Epithelial cell of proximal tubule (primary cell): ENCODE measurements around the gene VWA1. TPM values are rescaled to one million over a fixed set of nuclear protein-coding genes. Genes with fewer than 3 reads are reported as not detected.

Experiments
- total RNA-seq: library from RNA; depleted of rRNA; stranded (reverse); fragments of >200 nt; gene quantifications from 2 replicates; pipeline ENCODE4 v1.2.3, GENCODE V29; 2015

VWA1 gene
- total RNA-seq, 1 donor from 2014 or later, result 56.3 TPM

Other genes with a start within 250 kb of the VWA1 start
- gene TNFRSF18, start 229.1 kb upstream of the VWA1 start, total RNA-seq, result 0.65 and 3.1 TPM in 2 replicates
- 0.36 and 0.40 TPM in 2 replicates for gene TNFRSF4, start 221.5 kb upstream of the VWA1 start, total RNA-seq
- gene SDF4, start 203.7 kb upstream of the VWA1 start, total RNA-seq, result 149 and 156 TPM in 2 replicates
- 34.1 and 36.6 TPM in 2 replicates for gene B3GALT6, start 203.5 kb upstream of the VWA1 start, total RNA-seq
- 1.7 and 5.1 TPM in 2 replicates for gene C1QTNF12, start 189.0 kb upstream of the VWA1 start, total RNA-seq
- gene UBE2J2, start 161.8 kb upstream of the VWA1 start, total RNA-seq, result 49.3 and 84.1 TPM in 2 replicates
- gene SCNN1D, start 155.3 kb upstream of the VWA1 start, total RNA-seq, result 0.14 and 1.5 TPM in 2 replicates
- gene ACAP3, start 127.8 kb upstream of the VWA1 start, total RNA-seq, result 21.8 and 29.1 TPM in 2 replicates
- 46.5 and 92.7 TPM in 2 replicates for gene PUSL1, start 127.1 kb upstream of the VWA1 start, total RNA-seq
- gene INTS11, start 111.0 kb upstream of the VWA1 start, total RNA-seq, result 58.7 and 118 TPM in 2 replicates
- 40.1 and 42.4 TPM in 2 replicates for gene CPTP, start 110.9 kb upstream of the VWA1 start, total RNA-seq
- gene TAS1R3, start 104.4 kb upstream of the VWA1 start, total RNA-seq, result not detected in 2 replicates
- 78.6 and 113 TPM in 2 replicates for gene DVL1, start 86.3 kb upstream of the VWA1 start, total RNA-seq
- gene MXRA8, start 77.1 kb upstream of the VWA1 start, total RNA-seq, result 43.2 and 137 TPM in 2 replicates
- 258 and 347 TPM in 2 replicates for gene AURKAIP1, start 60.5 kb upstream of the VWA1 start, total RNA-seq
- gene CCNL2, start 36.4 kb upstream of the VWA1 start, total RNA-seq, result 47.3 and 96.3 TPM in 2 replicates
- 150 and 246 TPM in 2 replicates for gene MRPL20, start 28.4 kb upstream of the VWA1 start, total RNA-seq
- 2.7 and 4.0 TPM in 2 replicates for gene ANKRD65, start 14.4 kb upstream of the VWA1 start, total RNA-seq
- gene ATAD3C, start 14.0 kb downstream of the VWA1 start, total RNA-seq, result under 0.01 and 0.36 TPM in 2 replicates
- 42.8 and 91.2 TPM in 2 replicates for gene ATAD3B, start 36.1 kb downstream of the VWA1 start, total RNA-seq
- 52.6 and 110 TPM in 2 replicates for gene ATAD3A, start 76.5 kb downstream of the VWA1 start, total RNA-seq
- gene TMEM240, start 104.9 kb downstream of the VWA1 start, total RNA-seq, result 1.6 and 1.7 TPM in 2 replicates
- gene SSU72, start 139.2 kb downstream of the VWA1 start, total RNA-seq, result 136 and 147 TPM in 2 replicates
- 2.6 and 6.1 TPM in 2 replicates for gene FNDC10, start 164.4 kb downstream of the VWA1 start, total RNA-seq
- 18.5 and 29.4 TPM in 2 replicates for gene MIB2, start 179.8 kb downstream of the VWA1 start, total RNA-seq
- gene MMP23B, start 196.5 kb downstream of the VWA1 start, total RNA-seq, result 3.5 and 15.0 TPM in 2 replicates
- gene CDK11B, start 223.3 kb downstream of the VWA1 start, total RNA-seq, result 16.3 and 22.9 TPM in 2 replicates